HL-60 (cell line): ENCODE measurements around the gene NLRX1.

Experiments
- CTCF ChIP-seq: IDR thresholded peaks from one replicate; pipeline ENCODE4 v1.5.1; 2011; ENCODE audit warnings: low read length, control low read depth, inconsistent platforms; ENCODE audit not compliant: insufficient read depth
- SPI1 ChIP-seq: IDR thresholded peaks from 2 replicates; pipeline ENCODE4 v1.6.1; 2012; ENCODE audit warnings: low read depth, mild to moderate bottlenecking, borderline replicate concordance

GRCh38 chr11:119195680-119196079 is 27.2 kb downstream of the NLRX1 start:
- no peak for TF ChIP-seq CTCF
- TF ChIP-seq SPI1: no peak
